Amniotic epithelial cell (primary cell): ENCODE results near the gene SHB.

ENCODE experiments used
- DNase-seq: peaks from one replicate; pipeline ENCODE4 v3.0.0-alpha.2; 2010; ENCODE audit warnings: low read depth

Gene SHB

DNA sequence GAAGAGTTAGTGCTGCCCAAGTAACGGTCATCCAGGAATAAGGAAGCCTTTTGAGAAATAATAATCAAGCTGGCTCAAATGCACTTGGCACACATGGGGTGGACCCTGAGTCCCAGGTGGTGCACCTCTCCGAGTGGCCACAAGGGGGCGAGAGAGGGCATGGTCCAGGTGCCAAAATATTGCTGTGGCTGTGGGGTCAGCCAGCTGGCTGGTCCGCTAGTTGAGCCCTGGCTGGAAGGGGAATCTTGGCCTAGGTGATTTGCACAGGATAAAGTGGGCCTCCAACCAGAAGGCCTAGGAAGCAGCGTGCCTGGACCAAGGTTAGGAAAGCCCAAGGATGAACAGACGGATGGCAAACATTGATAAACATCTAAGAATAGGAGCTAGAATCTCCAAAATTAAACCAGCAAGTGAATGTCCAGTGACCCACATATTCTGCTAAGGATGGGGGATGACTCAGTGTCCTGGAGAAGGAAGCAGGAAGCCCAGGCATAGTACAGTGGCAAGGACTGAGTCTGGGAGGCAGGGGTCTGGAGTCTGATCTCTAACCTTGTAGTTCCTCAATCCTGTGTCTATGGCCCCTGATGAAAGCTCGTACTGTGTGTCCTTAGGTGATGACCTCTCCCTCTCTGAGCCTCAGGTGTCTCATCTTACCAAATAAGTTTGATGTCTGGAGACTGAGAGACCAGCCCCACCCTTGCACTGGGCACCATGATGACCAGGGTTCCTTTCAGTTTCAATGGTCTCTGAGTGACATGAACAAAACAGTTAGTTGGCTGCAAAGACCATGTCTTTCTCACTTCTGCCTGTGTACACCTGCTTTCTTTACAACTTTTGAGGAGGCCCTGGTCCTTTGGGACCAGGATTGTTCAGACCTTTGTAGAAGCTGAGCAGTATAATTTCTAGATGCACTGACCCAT lies 19.2 kb upstream of the SHB start:
- DNase-seq = peak; percentile 24

DNA sequence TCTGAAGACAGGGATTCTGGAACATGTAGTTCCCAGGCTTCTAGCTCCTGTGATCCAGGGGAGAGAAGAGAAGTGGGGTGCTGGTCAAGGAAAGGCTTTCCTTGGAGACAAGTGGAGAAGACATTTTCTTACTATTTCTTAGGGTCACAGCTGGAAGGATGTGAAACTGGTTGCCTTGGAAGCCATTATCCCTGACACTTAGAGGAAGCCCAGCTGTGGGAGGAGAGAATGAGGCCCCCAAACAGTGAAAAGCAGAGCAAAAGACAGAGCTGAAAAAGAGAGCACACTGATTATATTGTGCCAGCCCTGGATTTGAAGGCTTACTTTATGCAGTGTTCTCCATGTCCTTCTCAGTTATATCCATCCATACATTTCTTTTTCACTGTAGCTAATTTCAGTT lies 17.5 kb upstream of the SHB start:
- no peak for DNase-seq

DNA sequence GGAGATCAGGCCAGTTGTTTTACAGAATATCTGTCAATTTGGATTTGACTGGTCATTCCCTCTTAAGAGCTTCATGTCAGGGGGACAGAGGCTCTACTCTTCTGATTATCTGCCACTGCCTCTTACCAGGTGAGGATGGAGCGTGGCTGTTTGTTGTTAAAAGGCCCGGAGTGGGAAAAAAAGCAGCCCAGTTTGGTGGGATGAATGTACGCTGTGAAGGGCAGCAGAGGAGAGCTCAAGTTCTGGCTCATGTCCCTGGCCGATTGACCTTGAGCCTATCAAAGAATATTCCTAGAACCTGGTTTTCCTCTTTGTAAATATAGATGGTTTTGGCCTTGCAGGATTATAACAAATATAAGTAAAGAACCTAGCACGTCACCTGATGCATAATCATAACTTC lies 16.3 kb upstream of the SHB start:
- DNase-seq = no peak

DNA sequence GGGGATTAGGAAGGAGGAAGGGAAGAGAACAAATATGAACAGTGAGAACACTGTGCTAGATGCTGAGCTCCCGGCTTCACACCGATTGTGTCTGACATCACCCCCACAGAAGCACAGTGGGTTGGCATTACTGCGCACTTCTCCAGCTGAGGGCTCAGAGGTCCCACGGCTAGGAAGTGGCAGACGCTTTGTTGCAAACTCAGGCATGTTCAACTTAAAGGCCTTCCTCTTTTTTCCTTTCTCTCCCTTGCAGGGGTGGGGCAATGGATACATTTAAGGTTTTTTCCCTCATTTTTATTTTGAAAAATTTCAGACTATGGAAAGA lies 15.5 kb upstream of the SHB start:
- DNase-seq = no peak

DNA sequence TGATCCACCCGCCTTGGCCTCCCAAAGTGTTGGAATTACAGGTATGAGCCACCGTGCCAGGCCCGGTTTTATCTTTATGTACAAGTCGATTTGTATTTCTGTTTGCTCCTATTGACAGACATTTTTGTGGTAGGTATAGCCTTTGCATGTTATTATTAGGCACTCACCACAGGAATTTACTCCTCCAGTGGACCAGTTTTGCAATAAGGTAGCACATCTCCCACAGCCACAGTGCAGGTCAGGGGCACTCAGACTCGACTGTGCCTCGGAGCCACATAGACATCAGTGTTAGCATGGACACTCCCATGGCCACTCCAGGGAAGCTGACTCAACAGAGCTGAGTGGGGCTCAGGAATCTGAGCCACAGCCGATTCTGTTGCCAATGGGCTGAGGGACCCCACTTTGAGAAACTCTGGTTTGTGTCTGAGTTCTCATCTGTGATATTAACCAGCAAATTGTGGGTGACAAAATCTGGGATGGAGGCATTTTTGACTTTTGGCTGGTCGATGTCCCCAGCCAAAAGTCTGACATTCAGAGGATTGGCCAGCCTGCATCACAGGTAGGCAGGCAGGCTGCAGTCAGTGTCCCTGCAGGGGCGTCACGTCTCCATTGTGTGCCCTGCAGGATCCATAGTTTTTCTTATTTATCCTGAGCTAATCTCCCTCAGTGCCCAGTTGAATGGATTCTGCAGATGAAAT lies 15.0 kb upstream of the SHB start:
- DNase-seq = peak; percentile 75

DNA sequence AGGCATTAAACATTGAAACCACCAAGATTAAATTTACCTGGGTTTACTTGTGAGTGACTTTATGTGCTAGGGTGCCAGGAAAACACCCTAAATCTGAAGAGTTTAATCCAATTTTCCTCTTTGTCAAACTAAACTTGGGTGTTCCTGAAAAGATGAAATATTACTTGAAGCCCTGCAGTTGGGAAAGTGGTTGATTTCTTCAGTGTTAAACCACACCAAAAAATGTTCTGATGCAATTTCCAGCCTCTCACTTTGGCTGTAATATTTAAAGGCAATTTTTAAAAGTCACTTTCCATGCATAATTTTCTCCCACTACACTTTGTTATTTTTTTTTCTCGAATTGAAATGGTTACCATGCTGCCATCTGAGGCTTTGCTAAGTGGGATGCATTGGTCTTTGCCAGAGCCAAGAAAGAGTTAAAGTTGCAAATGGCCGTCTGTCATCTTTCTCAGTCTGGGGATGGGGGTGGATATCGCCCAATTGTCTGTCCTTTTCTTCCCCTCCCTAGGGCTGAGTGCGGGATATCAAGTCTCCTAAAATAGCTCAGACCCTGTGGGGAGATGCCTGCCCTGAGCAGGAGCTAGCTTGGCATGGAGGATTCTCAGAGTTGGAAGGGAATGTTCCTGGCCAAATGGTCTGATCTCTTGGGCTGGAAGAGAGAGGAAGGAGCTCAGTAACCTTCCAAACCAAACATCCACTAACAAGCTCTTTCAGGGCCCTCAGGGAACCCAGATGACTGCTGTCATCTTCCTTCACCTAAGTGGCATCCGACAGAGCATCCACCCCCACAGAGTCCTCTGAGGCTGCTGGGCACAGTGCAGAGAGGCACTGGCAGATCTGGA lies 13.6 kb upstream of the SHB start:
- peak; percentile 58 for DNase-seq

DNA sequence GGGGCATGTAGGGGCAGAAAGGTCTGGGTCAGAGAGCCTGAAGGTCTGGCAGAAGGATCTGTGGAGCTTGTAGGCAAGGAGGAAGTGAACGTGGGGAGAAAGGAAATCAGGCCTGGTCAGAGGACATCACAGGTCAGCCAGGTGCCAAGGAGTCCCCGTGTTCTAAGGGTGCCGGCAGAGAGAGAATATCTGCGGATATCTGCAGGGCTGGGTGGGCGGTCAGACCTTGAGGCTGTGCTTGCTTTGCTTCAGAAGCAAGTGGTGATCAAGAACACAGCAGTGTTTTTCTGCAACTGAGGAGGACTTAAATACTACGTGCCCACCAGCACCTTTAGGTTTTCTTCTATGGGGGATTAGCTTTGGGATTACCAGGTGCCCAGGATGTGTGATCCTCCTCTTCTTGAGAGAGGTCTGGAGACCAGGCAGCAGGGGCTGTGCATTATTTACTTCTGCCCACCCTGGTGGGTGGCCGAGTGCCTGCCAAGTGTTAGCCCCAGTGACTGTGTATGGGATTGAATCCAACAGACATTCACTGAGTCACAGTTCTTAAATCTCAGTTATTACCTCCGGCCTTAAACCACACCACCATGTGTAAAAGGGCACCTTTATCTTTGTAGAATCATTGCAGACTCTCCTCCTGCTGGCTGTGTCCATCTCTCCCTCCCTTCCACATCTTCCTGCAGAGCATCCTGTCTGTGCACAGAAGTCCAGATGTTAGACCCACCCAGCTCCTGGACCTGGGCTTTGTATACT lies 12.5 kb upstream of the SHB start:
- DNase-seq = peak; percentile 61

DNA sequence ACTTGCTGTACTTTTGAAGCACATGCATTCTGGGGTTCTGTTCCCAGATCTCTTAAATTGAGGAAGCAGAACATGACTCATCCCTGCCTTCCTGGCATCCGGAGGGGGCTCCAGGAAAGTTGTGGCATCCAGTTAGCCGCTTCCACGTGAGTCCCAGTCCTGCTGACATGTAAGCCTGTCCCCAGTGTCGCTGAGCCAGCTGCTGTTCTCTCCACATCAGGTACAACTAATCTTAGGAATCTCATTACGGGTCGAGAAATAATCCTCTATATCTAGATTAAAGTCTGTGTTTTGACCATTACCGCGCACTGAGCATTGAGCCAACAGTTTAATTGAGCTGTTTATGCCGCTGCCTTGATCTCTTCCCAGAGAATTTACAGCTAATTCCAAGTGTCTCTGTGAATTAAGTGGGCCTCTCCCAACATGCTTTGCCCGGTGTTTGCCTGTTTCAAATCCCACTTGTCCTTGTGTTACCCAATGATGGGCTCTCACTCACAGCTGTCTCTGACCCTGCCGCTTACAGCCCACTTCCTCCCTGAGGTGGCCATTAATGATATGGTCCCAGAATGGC lies 10.5 kb upstream of the SHB start:
- peak; percentile 44 for DNase-seq

DNA sequence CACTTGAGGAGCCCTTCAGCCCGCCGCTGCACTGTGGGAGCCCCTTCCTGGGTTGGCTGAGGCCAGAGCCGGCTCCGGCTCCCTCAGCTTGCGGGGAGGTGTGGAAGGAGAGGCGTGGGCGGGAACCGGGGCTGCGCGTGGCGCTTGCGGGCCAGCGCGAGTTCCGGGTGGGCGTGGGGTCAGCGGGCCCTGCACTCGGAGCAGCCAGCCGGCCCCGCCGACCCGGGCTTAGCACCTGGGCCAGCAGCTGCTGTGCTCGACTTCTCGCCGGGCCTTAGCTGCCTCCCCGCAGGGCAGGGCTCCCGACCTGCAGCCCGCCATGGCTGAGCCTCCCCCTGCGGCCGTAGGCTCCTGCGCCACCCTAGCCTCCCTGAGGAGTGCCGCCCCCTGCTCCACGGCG lies 6.2 kb upstream of the SHB start:
- no peak for DNase-seq

DNA sequence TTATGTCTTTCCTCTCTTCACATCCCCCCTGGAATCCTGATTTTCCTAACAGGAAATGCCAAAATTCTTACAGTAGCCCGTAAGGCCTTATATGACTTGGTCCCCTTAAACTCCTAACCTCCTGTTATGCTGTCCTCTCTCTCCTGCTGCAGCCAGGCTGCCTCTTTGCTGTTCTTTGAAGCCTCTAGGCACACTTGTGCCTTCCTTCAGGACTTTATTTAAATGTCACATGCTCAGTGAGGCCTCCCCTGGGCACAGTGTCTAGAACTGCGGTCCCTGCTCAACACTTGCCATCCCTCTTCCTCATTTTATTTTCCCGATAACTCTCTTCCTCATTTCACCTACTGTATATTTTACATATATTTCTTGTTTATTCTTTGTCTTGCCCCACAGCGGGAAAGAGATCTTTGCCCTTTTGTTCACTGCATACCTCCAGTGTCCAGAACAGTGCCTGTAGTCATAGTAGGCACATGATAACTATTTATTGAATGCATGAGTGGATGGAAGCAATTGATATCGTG lies 5.5 kb upstream of the SHB start:
- DNase-seq = no peak

DNA sequence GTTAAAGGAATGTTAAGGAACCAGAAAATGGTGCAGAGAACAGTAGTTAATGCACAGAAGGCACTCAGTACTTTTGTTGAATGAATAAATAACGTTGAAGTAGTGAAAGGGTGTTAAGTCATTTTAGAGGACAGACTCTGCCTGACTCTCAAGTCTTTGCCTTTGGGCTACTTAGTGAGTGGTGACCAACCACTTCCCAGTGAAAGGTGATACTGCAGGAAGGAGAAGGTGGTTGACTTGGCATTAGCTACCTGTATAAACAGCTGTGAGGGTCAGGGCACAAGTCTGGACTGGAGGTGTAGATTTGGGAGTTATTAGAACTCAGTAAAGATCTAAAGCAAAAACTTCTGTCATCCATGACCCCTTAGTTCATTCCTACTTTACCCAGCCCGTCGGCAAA lies 4.9 kb upstream of the SHB start:
- no peak for DNase-seq

DNA sequence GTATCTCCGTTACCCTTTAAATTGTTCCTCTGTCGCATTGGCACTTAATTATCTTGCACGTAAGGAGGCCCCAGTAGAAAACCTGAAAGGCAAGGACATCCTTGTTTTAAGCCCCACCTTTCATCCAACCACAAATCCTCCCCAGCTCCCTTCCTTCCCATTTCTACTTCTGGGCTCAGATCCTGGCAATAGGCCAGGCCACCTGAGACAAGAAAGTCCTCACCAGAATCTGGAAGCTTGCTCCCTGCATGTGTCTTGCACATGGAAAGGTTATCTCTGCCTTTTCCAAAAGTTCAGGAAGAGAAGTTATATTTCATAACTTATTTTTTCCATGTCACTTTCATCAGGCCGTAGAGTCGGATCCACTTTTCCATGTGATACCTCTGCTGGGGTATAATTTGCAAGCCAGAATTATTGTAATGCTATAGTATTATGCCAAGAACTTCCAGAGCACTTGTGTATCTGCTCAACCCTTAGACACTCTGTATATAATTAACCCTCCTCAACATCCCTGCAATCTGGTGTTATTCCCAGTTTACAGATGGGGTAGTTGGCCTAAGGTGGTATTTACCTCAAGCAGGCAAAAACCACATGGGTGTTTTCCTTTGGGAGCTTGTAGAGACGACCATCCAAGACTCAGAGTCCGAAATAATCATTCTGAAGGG lies 2.6 kb upstream of the SHB start:
- no peak for DNase-seq

DNA sequence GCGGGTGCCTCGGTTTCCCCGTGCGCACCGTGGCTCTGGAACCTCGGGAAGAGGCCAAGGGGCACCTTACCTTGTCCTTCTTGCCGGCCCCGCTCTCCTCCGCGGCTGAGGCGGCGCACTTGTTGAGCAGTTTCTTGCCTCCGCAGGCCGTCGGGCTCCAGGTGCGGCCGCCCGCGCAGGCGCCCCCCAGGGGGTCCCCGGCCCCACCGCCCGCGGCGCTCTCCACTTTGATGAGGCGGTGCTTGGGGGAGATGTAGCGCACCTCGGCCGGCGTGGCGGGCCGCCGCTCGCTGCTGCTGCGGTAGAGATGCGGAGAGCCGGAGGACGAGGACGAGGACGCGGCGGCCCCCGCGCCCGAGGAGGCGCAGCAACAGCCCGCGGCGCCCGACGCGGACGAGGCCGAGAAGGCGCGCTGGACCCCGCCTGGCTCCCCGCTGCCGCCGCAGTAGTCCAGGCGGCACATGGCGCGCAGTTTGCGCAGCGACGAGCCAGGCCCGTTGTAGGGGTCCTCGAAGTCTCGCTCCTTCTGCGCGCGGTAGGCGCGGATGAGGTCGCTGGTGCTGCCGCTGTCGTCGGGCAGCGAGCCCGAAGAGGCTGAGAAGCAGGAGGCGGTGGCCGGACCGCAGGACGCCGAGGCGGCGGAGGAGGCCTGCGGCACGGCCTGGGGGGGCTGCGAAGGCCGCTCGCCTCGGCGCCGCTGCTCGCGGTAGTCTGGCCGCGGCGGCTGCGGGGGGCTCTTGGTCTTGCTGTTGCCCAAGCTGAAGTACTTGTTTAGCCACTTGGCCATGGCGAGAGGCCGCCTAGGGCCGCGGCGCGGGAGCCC lies 957 bp downstream of the SHB start:
- DNase-seq = no peak

DNA sequence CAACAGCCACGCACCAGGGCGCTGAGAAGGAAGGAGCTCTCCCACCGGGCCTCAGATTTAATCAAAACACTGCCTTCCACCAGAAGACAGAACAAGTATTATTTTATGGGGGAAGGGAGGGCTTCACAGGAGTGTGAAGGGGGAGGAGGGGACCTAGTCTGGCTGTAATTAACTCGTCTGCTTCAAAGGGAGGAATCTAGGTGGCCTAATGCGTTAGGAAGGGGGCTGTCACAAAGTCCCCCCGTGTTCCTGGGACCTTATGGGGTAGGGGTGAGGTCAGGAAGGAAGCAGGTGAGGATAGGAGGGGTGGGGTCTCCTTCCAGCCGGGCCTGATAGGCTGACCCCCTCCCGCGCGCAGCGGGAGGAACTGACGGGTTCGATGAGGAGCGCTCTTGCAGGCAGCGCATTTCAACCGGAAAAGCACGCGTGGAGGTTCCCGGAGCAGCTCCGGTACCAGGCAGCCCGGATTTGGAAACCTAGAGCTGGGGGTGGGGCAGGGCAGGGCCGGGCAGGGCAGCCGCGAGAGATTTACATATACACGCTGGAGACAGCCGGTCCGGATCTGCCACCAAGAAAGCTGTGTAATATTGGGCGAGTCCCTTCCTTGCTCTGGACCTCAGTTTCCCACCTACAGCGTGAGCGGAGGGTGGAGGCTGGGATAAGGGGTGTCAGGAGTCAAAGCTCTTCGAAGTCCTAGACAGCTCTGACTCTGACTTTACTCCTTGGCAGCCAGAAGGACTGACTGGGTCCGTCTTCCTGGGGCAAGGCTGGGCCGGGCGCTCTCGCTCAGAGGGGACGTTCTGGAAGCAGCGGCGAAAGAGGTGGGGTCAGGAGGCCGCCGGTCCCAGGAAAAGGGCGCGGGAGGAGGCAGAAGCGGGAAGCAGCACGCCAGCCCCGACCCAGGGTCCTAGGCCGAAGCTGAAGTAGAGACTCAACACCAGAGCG lies 1.8 kb downstream of the SHB start:
- DNase-seq = peak; percentile 31

DNA sequence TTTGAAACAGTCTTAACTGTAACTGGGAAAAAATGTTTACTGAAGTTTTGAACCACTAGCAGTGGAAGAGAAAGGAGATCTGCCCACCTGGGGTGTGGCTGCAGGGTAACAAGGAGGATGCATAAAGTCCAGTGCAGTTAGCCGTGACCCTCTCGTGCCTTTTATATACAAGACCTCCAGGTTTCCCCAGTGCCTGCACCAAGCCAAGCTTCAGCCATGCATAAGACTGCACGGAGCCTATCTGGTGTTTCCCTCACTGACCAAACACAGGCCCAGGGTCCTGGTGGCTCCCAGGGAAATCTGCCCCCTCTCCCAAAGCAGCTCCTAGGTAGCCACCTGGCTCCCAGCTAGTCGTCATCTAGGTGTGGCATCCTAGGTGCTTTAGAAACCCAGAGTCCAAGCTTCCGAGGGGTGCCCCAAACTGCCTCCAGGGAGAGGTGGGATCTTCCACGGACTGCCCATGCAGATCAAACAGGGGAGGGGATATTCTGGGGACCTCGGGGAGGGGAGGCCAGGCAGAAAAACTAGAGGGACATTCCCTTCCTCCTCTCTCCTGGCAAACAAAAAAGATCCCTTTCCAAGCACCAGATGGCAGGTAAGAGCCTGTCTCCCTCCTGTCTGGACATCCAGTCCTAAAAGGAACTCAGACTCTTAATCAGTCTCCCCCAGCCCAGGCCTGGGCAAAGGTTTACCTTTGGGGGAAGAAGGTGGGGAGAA lies 2.7 kb downstream of the SHB start:
- DNase-seq = no peak

DNA sequence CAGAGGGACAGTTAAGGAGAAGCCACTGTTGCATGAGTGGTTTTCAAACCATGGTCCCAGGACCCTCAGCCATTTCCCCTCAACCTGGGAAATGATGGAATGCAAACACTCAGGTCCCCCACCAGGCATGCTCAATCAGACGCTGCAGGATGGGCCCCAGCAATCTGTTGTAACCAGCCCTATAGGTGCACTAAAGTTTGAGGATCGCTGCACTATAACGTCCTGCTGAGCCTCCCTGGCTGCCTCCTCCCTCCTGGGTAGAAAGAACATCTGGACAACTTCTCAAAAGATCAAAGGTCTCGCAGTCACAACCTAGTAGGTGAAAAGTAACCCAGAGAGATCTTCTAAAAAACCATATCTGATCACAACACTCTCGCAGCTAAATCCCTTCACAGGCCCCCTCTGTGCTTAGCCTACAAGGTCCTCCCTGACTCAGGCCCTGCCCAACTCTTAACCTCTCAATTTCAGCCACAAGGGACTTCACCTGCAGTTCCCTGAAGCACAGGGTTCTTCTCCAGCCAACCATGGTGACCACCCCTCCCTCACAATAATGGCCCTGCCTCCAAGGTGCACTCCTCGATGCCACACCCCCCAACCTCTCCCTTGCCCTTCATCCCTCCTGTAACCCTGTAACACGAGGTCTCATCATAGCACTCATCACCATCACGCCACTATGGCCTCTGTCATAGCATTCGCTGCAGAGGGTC lies 3.5 kb downstream of the SHB start:
- no peak for DNase-seq

DNA sequence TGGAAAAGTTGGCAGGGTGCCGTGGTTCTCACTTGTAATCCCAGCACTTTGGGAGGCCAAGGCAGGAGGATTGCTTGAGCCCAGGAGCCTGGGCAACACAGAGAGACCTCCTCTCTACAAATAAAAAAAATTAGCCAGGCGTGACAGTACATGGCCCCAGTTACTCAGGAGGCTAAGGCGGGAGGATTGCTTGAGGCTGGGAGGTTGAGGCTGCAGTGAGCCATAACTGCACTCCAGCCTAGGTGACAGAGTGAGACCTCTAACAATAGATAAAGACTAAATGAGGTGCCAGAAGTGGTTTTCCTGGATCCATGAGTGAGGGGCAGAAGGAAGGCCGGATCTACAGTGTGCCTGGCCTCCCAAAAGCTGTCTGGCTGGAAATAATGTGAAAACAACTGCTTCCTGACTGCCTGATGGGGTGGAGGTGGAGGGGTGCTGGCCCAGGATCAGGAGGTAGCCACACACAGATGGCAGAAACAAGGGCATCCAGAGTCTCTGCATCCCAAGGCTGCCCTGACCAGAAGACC lies 4.1 kb downstream of the SHB start:
- no peak for DNase-seq
